Activated CD8-positive, alpha-beta T cell treated with anti-CD3 and anti-CD28 coated beads for 36 hours (primary cell): Measurements from ENCODE around the gene KRT8. TPM values are rescaled to one million over a fixed set of nuclear protein-coding genes. Genes with fewer than 3 reads are reported as not detected.

Source experiments
- ATAC-seq: fragments of 200-7000 bp; cut with Tn5 transposase; one replicate; pipeline ENCODE4 v1.10.0; 2021; ENCODE audit warnings: mild to moderate bottlenecking, moderate library complexity
- CTCF ChIA-PET: fragments of 350-600 bp; sonication (Branson Sonifier 250); formaldehyde crosslinking; loops from one replicate; lab custom pipeline; 2021; ENCODE audit warnings: antibody characterized with exemption; lab: Charles Lee
- POLR2A ChIA-PET: fragments of 350-600 bp; sonication (Branson Sonifier 250); formaldehyde crosslinking; loops from one replicate; lab custom pipeline; 2021; ENCODE audit warnings: antibody characterized with exemption; lab: Charles Lee
- DNase-seq: peaks from one replicate; pipeline ENCODE4 v3.0.0-alpha.2; 2020
- H3K27ac Mint-ChIP-seq: one replicate; pipeline ENCODE4 v1.8.0; 2021; ENCODE audit warnings: mild to moderate bottlenecking, mixed read lengths
- H3K27me3 Mint-ChIP-seq: one replicate; pipeline ENCODE4 v1.8.0; 2021; ENCODE audit warnings: mixed read lengths
- H3K36me3 Mint-ChIP-seq: one replicate; pipeline ENCODE4 v1.8.0; 2021; ENCODE audit warnings: low read depth, mixed read lengths
- H3K4me1 Mint-ChIP-seq: one replicate; pipeline ENCODE4 v1.8.0; 2021; ENCODE audit warnings: low read depth, mixed read lengths
- H3K4me3 Mint-ChIP-seq: one replicate; pipeline ENCODE4 v1.8.0; 2021; ENCODE audit warnings: mild to moderate bottlenecking, moderate library complexity, mixed read lengths
- H3K9me3 Mint-ChIP-seq: one replicate; pipeline ENCODE4 v1.8.0; 2021; ENCODE audit warnings: mixed read lengths
- intact Hi-C: fragments of 100-400 bp; cut with micrococcal nuclease; formaldehyde crosslinking; loops from one replicate; pipeline ENCODE4 v1.10.0; 2022
- total RNA-seq, 2 experiments: library from RNA; stranded (reverse); gene quantifications; one replicate each; pipeline ENCODE4 v1.2.3, GENCODE V29; 2021
- TF ChIP-seq, protein P1 (sequence below): fragments of 200-600 bp; IDR thresholded peaks from one replicate; pipeline ENCODE4 v1.8.0; 2022; ENCODE audit warnings: antibody characterized with exemption, mild to moderate bottlenecking

KRT8 gene
- total RNA-seq, 2 experiments from 2014 or later, result 0.29 to 0.40 TPM

DNA sequence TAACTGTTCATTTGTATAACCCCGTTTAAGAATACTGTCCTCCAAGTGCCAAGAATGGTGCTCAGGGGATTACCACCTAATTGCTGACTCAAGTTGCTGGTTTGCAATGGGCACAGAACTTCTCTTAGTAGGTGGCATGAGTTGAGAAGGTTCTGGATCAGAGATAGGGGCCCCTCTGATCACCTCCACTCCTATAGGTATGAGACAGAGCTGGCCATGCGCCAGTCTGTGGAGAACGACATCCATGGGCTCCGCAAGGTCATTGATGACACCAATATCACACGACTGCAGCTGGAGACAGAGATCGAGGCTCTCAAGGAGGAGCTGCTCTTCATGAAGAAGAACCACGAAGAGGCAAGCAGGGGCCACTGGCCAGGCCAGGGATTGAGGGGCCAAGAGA is 45.7 kb upstream of the KRT8 start:
- peaks cover 2% of the 10 kb centered on the region for H3K27me3 Mint-ChIP-seq
- TF ChIP-seq, protein P1, sequence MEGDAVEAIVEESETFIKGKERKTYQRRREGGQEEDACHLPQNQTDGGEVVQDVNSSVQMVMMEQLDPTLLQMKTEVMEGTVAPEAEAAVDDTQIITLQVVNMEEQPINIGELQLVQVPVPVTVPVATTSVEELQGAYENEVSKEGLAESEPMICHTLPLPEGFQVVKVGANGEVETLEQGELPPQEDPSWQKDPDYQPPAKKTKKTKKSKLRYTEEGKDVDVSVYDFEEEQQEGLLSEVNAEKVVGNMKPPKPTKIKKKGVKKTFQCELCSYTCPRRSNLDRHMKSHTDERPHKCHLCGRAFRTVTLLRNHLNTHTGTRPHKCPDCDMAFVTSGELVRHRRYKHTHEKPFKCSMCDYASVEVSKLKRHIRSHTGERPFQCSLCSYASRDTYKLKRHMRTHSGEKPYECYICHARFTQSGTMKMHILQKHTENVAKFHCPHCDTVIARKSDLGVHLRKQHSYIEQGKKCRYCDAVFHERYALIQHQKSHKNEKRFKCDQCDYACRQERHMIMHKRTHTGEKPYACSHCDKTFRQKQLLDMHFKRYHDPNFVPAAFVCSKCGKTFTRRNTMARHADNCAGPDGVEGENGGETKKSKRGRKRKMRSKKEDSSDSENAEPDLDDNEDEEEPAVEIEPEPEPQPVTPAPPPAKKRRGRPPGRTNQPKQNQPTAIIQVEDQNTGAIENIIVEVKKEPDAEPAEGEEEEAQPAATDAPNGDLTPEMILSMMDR, result no peak
- ATAC-seq (no peak), DNase-seq (no peak)
- CTCF ChIA-PET, result interaction anchor here (2.6 to 8.6 kb wide), 2 partner anchors 30 to 66 kb away, joined by 11 to 67 read pairs; no protein-coding TSS in a partner anchor
- no peak overlapping the region for H3K4me3 Mint-ChIP-seq
- no peak overlapping the region for H3K27ac Mint-ChIP-seq
- no peaks in the 10 kb centered on the region for H3K9me3 Mint-ChIP-seq
- intact Hi-C loops, result no loop called here
- POLR2A ChIA-PET, result interaction anchor here (0.8 kb wide), 1 partner anchor 12 kb away, joined by 3 read pairs; no protein-coding TSS in a partner anchor
- H3K4me1 Mint-ChIP-seq, result no peaks in the 10 kb centered on the region
- no peaks in the 10 kb centered on the region for H3K36me3 Mint-ChIP-seq

DNA sequence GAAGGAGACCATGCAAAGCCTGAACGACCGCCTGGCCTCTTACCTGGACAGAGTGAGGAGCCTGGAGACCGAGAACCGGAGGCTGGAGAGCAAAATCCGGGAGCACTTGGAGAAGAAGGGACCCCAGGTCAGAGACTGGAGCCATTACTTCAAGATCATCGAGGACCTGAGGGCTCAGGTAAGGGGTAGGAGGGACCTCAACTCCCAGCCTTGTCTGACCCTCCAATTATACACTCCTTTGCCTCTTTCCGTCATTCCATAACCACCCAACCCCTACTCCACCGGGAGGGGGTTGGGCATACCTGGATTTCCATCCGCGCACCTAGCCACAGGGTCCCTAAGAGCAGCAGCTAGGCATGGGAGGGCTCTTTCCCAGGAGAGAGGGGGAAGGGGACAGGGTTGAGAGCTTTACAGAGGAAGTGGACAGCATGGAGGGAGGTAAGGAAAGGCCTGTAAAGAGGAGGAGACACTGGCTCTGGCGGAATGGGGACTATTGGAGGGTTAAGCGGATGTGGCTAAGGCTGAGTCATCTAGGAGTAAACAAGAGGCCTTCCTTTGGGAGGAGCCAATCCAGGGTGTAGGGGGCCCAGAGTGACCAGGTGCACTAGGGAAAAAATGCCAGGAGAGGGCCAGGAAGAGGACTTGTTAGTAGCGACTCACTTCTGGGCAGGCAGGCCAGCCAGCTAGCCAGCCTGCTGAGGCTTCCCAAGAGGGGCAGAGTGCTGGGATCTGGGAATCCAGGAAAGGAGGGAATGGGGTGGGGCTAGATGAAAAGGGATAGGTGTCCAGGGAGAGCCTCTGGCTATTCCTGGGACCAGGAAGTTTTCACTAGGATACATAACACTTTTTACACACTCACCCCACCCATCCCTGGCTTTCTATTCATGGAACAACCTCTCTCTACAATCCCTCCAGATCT is 44.8 kb upstream of the KRT8 start:
- peak overlapping the region; percentile 57 for H3K4me3 Mint-ChIP-seq
- DNase-seq, result no peak
- ATAC-seq, result no peak
- H3K4me1 Mint-ChIP-seq, result no peaks in the 10 kb centered on the region
- H3K27ac Mint-ChIP-seq, result no peak overlapping the region
- ChIA-PET CTCF (interaction anchor here (2.6 to 8.6 kb wide), 2 partner anchors 31 to 65 kb away, joined by 11 to 67 read pairs; no protein-coding TSS in a partner anchor), POLR2A (no interaction called here)
- peaks cover 2% of the 10 kb centered on the region for H3K27me3 Mint-ChIP-seq
- TF ChIP-seq, protein P1, result no peak
- no peaks in the 10 kb centered on the region for H3K36me3 Mint-ChIP-seq
- intact Hi-C loops, result no loop called here
- H3K9me3 Mint-ChIP-seq, result no peaks in the 10 kb centered on the region

DNA sequence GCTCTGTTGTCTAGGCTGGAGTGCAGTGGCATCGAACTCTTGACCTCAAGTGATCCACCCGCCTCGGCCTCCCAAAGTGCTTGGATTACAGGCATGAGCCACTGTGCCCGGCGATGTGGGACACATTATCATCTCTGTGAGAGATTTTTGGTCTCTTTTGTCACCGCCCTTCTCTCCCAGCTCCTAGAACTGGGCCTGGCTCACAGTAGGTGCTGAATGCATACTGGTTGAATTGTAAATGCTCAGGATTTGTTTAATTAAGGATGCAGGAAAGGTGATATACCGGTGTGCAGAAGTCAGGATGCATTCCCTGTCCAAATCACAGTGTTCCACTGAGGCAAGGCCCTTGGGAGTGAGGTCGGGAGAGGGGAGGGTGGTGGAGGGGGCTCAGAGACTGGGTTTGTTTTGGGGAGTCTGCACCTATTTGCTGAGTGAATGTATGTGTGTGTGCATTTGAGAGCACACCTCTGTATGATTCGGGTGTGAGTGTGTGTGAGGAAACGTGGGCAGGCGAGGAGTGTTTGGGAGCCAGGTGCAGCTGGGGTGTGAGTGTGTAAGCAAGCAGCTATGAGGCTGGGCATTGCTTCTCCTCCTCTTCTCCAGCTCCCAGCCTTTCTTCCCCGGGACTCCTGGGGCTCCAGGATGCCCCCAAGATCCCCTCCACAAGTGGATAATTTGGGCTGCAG is 43.0 kb upstream of the KRT8 start:
- ATAC-seq, result no peak
- POLR2A ChIA-PET, result no interaction called here
- Mint-ChIP-seq H3K27ac (no peak overlapping the region), H3K27me3 (peaks cover 3% of the 10 kb centered on the region), H3K4me1 (no peaks in the 10 kb centered on the region), H3K9me3 (no peaks in the 10 kb centered on the region), H3K36me3 (no peaks in the 10 kb centered on the region), H3K4me3 (peak overlapping the region; percentile 80)
- no peak for DNase-seq
- intact Hi-C loops, result no loop called here
- TF ChIP-seq, protein P1, result no peak
- CTCF ChIA-PET, result interaction anchor here (1.4 to 8.6 kb wide), 2 partner anchors 63 to 77 kb away, joined by 4 to 67 read pairs; no protein-coding TSS in a partner anchor

DNA sequence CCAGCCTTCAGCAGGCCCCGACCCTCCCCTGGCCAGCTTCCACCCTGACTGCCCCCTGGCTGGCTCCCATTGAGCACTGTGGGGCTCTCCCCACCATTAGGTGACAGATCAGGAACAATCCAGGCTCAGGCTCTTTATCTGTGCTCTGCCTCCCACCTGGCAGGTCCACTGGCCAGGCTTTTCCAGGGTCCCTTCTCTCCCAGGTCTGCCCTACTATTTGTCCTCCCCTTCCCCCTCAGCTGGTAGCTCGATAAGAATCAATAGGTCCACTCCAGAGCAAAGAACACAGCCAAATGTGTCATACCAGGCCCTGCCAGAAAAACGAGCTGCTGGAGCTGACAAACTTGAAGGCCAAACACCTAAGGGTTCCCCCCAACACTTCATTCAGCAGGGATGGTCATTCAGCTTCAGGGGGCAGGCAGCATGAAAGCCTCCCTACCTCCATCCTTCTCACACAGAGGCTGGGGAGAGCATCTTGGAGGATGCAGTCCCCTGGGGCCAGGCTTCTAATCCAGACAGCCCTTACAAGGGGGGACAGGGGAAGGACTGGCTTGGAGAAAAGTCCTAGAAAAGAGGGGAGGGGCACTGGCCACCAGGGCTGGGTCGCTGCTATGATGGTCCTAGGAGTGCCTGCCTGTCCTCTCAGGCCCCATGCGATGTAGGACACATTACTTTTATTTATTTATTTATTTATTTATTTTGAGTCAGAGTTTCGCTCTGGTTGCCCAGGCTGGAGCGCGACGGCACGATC is 42.1 kb upstream of the KRT8 start:
- H3K27ac Mint-ChIP-seq, result no peak overlapping the region
- DNase-seq (no peak), ATAC-seq (no peak)
- H3K27me3 Mint-ChIP-seq, result peaks cover 3% of the 10 kb centered on the region
- no peaks in the 10 kb centered on the region for H3K36me3 Mint-ChIP-seq
- ChIA-PET CTCF (interaction anchor here (1.4 to 8.6 kb wide), 3 partner anchors 34 to 76 kb away, joined by 4 to 67 read pairs (median 10); no protein-coding TSS in a partner anchor), POLR2A (interaction anchor here (1.4 kb wide), 1 partner anchor 62 kb away, joined by 4 read pairs; no protein-coding TSS in a partner anchor)
- TF ChIP-seq, protein P1, result no peak
- intact Hi-C loops, result no loop called here
- no peak overlapping the region for H3K4me3 Mint-ChIP-seq
- no peaks in the 10 kb centered on the region for H3K4me1 Mint-ChIP-seq
- H3K9me3 Mint-ChIP-seq, result no peaks in the 10 kb centered on the region
